Transverse colon (tissue), 4 donors: ENCODE data around the gene IP6K1.

Source experiments
- EP300 ChIP-seq: sonication (generic); formaldehyde crosslinking; IDR thresholded peaks from one replicate; pipeline ENCODE4 v1.6.1; 2017; ENCODE audit warnings: antibody characterized with exemption, low read depth
- POLR2A ChIP-seq: fragments of 450-650 bp; IDR thresholded peaks from one replicate; pipeline ENCODE4 v1.6.1; 2016; ENCODE audit warnings: antibody characterized with exemption, mild to moderate bottlenecking, moderate library complexity
- POLR2AphosphoS5 ChIP-seq, 3 donors: sonication (generic); formaldehyde crosslinking; IDR thresholded peaks; one replicate each; pipeline ENCODE4 v1.6.1; 2016; ENCODE audit warnings: antibody characterized with exemption in 3 of 3
- TF ChIP-seq, protein P1 (sequence below), 5 experiments: fragments of 200-600 bp in 3 of 5; fragments of 450-650 bp in 2 of 5; sonication (generic) in 3 of 5; IDR thresholded peaks; 1 replicate in 2 of 5; 2 replicates in 3 of 5; pipeline ENCODE4 v1.5.1; 2016 to 2017; ENCODE audit warnings: antibody characterized with exemption in 5 of 5, inconsistent platforms in 3 of 5, mild to moderate bottlenecking in 2 of 5, moderate library complexity in 1 of 5

DNA sequence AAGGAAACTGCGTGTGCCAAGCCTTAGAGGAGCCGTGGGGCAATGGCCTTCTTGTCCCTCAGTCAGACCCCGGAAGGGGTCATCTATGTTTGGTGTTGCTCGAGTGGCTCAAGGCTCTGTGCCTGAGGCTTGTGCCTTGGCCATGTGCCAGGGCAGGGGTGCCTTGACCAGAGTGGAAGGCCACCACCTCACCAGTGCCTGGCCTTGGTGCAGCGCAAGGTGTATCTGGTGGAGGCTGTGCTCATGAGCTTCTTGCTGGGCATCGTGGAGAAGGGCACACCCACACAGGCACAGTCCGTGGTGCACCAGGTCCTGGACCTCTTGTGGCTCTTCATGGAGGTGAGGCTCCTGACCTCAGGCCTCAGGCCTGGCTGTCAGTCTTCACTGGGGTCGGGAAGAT is 86.3 kb downstream of the IP6K1 start:
- no peak for TF ChIP-seq POLR2AphosphoS5 (IDR thresholded peaks at IDR 0.05)
- TF ChIP-seq, protein P1, sequence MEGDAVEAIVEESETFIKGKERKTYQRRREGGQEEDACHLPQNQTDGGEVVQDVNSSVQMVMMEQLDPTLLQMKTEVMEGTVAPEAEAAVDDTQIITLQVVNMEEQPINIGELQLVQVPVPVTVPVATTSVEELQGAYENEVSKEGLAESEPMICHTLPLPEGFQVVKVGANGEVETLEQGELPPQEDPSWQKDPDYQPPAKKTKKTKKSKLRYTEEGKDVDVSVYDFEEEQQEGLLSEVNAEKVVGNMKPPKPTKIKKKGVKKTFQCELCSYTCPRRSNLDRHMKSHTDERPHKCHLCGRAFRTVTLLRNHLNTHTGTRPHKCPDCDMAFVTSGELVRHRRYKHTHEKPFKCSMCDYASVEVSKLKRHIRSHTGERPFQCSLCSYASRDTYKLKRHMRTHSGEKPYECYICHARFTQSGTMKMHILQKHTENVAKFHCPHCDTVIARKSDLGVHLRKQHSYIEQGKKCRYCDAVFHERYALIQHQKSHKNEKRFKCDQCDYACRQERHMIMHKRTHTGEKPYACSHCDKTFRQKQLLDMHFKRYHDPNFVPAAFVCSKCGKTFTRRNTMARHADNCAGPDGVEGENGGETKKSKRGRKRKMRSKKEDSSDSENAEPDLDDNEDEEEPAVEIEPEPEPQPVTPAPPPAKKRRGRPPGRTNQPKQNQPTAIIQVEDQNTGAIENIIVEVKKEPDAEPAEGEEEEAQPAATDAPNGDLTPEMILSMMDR (IDR thresholded peaks at IDR 0.05) = no peak
- TF ChIP-seq POLR2A = no peak
- TF ChIP-seq EP300 = no peak
